ENCODE results near the gene GCAT.
A peak's percentile ranks its signal among the peaks of the same experiment; 100 is the strongest.

GCAT gene

GRCh38 chr22:37842015-37842793, 34.5 kb downstream of the GCAT start:
- no peak for ATAC-seq
- no peak overlapping the region for H3K4me3 Mint-ChIP-seq

GRCh38 chr22:37843741-37844089, 36.0 kb downstream of the GCAT start:
- Mint-ChIP-seq H3K36me3 (peaks cover 10% of the 10 kb centered on the region), H3K9me3 (peaks cover 2% of the 10 kb centered on the region), H3K4me3 (peak overlapping the region; percentile 79)

More at GRCh38 chr22:37842015-37842793, 34.5 kb downstream of the GCAT start:
- peaks cover 11% of the 10 kb centered on the region for H3K4me1 Mint-ChIP-seq
- no peak overlapping the region for H3K27ac Mint-ChIP-seq
- H3K27me3 Mint-ChIP-seq: no peaks in the 10 kb centered on the region
- no peaks in the 10 kb centered on the region for H3K9me3 Mint-ChIP-seq
- peaks cover 8% of the 10 kb centered on the region for H3K36me3 Mint-ChIP-seq

DNA sequence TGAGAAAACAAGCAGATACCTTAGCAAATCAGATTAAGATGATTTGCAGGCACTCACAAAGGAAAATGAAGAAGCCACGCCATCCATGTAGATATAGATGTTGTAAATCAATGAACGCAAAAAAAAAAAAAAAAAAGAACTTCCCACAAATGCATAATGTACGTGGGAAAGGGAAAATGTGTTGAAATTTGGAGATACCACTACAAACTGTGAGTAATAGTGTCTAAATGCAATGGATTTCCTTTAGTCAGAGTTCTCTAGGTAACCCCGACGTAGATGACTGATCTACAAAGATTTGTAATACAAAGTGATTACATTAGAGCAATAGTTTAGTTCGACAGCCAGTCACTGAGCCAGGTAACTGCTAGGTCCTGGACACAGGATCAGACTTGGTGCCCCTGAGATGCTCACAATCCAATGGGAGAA, 37.2 kb downstream of the GCAT start:
- Mint-ChIP-seq H3K4me1 (peaks cover 34% of the 10 kb centered on the region), H3K27me3 (no peaks in the 10 kb centered on the region), H3K36me3 (peaks cover 17% of the 10 kb centered on the region), H3K4me3 (peak overlapping the region; percentile 79), H3K27ac (peak overlapping the region; percentile 81), H3K9me3 (peaks cover 2% of the 10 kb centered on the region)
- ATAC-seq: no peak

More at GRCh38 chr22:37843741-37844089, 36.0 kb downstream of the GCAT start:
- H3K27me3 Mint-ChIP-seq: no peaks in the 10 kb centered on the region
- ATAC-seq: peak; percentile 73
- peaks cover 25% of the 10 kb centered on the region for H3K4me1 Mint-ChIP-seq
- peak overlapping the region; percentile 81 for H3K27ac Mint-ChIP-seq

- H3K4me1 Mint-ChIP-seq: peaks cover 36% of the 10 kb centered on the region
- no peak overlapping the region for H3K27ac Mint-ChIP-seq
- ATAC-seq: no peak
- no peak overlapping the region for H3K4me3 Mint-ChIP-seq
- H3K27me3 Mint-ChIP-seq: no peaks in the 10 kb centered on the region
- H3K36me3 Mint-ChIP-seq: peaks cover 24% of the 10 kb centered on the region
- peaks cover 2% of the 10 kb centered on the region for H3K9me3 Mint-ChIP-seq
These were observed 38.7 kb downstream of the GCAT start for GRCh38 chr22:37846433-37846832.

DNA sequence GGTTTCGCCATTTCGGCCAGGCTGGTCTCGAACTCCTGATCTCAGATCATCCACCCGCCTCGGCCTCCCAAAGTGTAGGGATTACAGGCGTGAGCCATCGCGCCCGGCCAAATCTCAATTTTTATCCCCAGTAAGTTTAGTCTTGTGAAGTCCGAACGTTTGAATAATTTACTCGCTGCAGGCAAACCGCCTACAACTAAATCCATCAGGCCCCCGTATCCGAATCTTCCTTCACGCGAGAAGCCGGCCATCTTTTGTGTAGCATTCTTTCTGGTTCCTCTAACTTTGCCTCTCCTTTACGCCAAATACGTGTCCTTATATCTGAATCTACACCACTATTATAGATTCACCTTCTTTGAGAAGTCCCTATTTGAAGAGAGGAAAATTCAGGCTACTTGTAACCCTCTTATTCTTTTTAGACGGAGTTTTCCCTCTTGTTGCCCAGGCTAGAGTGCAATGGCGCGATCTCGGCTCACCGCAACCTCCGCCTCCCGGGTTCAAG, 40.9 kb downstream of the GCAT start:
- Mint-ChIP-seq H3K4me3 (peak overlapping the region; percentile 99), H3K27me3 (no peaks in the 10 kb centered on the region), H3K36me3 (peaks cover 37% of the 10 kb centered on the region), H3K9me3 (peaks cover 2% of the 10 kb centered on the region), H3K27ac (peak overlapping the region; percentile 100), H3K4me1 (peaks cover 31% of the 10 kb centered on the region)
- no peak for ATAC-seq

DNA sequence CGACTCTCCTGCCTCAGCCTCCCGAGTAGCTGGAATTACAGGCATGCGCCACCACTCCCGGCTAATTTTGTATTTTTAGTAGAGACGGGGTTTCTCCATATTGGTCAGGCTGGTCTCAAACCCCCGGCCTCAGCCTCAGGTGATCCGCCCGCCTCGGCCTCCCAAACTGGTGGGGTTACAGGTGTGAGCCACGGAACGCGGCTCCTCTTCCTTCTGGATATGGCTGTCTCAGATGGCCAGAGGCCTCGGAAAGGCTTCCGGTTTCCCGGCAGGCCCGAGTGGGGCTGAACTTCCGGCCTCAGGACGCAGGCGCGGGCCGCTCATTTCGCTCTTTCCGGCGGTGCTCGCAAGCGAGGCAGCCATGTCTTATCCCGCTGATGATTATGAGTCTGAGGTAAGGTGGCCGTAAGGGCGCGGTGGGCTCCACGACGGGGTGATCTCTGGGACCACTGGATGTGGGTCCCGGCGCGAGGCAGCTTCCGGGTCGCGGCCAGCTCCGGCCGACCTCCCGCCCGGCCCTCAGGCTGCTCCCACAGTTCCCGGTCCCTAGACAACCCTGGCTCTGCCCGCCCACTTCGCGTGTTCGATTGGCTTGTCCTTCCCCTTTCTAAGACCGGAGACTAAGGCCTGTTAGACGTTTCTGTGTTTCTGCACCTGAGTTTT, 41.5 kb downstream of the GCAT start, which contains the start of gene EIF3L:
TSS of gene EIF3L (plus strand) at position 331 of the 663 bp plus-strand sequence. CDS start at position 362, 31 bp downstream.
- H3K27ac Mint-ChIP-seq: peak within 1 kb of the TSS; percentile 100
- ATAC-seq: peak; percentile 90
- H3K4me1 Mint-ChIP-seq: peaks cover 36% of the 10 kb centered on the region
- peaks cover 43% of the 10 kb centered on the region for H3K36me3 Mint-ChIP-seq
- H3K27me3 Mint-ChIP-seq: no peaks in the 10 kb centered on the region
- H3K9me3 Mint-ChIP-seq: peaks cover 2% of the 10 kb centered on the region
- H3K4me3 Mint-ChIP-seq: peak within 1 kb of the TSS; percentile 99

- peaks cover 49% of the 10 kb centered on the region for H3K4me1 Mint-ChIP-seq
These were observed 43.1 kb downstream of the GCAT start for GRCh38 chr22:37850801-37851200.

DNA sequence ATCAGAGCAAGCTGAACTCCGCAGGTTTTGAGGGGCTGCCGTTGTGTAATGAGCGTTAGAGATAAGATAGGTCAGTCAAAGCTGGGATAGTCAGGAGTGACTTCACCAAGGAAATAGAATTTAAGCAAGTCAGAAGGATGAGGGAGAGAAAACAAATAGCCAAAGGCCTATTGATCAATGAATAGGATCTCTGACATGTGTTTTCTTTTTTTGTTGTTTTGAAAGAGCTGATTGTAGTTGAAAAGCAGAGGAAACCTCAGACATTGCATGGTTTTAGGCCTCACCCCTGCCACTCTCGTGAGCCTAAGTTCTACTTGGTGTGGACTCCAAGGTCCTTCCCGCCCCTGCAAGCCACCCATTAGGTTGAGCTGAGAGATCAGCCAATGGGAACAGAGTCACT, 44.7 kb downstream of the GCAT start:
- Mint-ChIP-seq H3K27me3 (no peaks in the 10 kb centered on the region), H3K9me3 (peaks cover 2% of the 10 kb centered on the region), H3K4me3 (no peak overlapping the region), H3K4me1 (peaks cover 48% of the 10 kb centered on the region), H3K36me3 (peaks cover 68% of the 10 kb centered on the region), H3K27ac (no peak overlapping the region)
- no peak for ATAC-seq

More at GRCh38 chr22:37850801-37851200, 43.1 kb downstream of the GCAT start:
- no peak for ATAC-seq
- Mint-ChIP-seq H3K9me3 (peaks cover 2% of the 10 kb centered on the region), H3K36me3 (peaks cover 59% of the 10 kb centered on the region), H3K27me3 (no peaks in the 10 kb centered on the region), H3K4me3 (peak overlapping the region; percentile 99), H3K27ac (no peak overlapping the region)

DNA sequence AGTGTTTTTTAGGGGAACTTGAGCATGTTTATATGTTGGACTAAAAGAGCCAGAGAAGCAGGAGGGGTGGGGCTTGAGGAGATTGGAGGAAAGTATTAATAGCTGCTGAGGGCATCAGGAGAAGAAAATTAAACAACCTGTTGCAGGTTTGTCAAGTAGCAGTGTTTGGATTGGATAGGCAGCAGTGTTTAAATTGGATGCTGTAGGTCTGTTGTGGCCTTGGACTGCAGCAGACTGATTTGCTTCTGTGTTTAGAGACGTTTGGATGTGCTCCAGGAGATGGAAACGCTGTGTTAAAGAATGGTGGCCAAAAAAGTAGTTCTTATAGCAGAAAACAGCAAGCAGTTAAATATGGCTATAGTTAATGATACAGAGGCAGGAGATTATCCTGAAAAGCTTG, 47.2 kb downstream of the GCAT start:
- Mint-ChIP-seq H3K4me3 (no peak overlapping the region), H3K27me3 (no peaks in the 10 kb centered on the region), H3K9me3 (no peaks in the 10 kb centered on the region), H3K36me3 (peaks cover 63% of the 10 kb centered on the region), H3K27ac (no peak overlapping the region), H3K4me1 (peaks cover 26% of the 10 kb centered on the region)
- no peak for ATAC-seq

DNA sequence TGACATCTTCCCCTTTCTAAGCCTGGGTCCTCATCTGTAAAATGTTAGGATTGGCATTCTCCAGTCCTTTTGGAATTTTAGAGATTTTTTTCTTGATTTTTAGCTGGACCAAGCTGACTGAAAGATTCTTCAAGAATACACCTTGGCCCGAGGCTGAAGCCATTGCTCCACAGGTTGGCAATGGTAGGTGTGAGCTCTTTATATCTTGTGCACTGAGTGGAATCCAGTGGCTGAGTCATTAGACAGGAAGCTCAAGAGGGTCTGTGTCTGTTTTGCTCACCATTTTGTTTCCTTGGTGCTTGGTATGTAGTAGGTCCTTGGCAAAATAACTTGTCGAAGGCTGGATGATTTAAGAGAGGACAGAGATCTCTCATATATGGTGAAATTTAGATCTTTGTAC, 47.7 kb downstream of the GCAT start:
- Mint-ChIP-seq H3K9me3 (no peaks in the 10 kb centered on the region), H3K27me3 (no peaks in the 10 kb centered on the region), H3K4me1 (peaks cover 24% of the 10 kb centered on the region), H3K36me3 (peaks cover 69% of the 10 kb centered on the region), H3K4me3 (no peak overlapping the region), H3K27ac (no peak overlapping the region)
- no peak for ATAC-seq

DNA sequence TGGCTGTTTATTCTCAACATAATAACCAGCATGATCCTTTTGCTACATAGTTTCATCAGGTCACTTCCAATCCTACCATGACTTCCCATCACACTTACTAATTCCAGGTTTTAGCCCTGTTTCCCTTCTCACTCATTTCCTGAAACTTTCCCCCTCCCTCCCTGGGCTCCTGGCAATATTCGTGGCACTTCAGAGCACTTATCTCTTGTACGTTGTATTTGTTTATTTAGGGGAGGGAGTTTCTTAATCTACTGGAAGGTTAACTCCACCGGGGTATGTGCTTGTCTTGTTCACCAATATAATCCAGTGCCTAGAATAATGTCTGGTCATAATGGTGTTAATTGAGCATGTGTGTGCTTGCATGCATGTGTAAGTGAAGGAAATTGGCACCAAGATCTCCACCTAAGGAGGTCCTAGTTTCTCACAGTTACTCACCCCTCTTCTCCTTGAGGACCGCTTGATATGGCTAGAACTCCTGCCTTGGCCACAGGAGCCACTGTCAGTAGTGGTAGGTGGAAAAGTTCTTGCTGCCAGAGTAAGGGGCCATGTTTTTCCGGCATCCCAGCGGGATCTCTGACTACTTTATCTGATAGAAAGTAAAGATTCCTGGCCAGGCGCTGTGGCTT, 53.2 kb downstream of the GCAT start:
- H3K36me3 Mint-ChIP-seq: peaks cover 67% of the 10 kb centered on the region
- H3K27ac Mint-ChIP-seq: no peak overlapping the region
- H3K4me3 Mint-ChIP-seq: no peak overlapping the region

DNA sequence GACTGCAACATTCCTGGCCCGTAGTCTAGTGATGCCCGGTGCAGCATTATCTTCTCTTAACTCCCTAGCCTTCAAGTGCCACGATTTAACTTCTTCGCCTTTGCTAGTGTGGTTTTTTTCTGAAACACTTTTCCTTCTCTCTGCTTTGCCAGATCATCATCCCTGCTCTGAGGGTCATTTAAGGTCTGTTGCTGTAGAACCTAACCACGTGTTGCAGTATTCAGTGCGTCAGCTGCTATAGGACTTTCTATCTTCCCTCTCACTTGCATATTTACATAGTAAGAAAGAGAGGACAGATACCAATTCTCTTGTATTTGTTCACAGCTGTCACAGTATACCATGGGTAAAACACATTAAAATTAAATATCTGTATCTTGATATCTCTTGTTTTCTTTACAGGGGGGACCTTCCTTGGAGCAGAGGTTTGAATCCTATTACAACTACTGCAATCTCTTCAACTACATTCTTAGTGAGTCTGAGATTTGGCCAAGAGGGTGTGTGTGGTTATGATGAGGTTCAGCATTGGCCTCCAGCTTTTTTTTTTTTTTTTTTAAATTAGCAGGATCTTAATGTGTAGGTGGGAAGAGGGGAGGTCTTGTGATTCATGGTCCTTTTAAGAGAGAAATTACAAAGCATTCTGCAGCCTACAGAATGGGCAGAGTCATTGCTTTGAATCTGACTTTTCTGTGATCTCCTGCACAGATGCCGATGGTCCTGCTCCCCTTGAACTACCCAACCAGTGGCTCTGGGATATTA, 55.0 kb downstream of the GCAT start:
- Mint-ChIP-seq H3K9me3 (no peaks in the 10 kb centered on the region), H3K27ac (no peak overlapping the region), H3K4me1 (no peaks in the 10 kb centered on the region), H3K36me3 (peaks cover 55% of the 10 kb centered on the region), H3K27me3 (no peaks in the 10 kb centered on the region), H3K4me3 (no peak overlapping the region)
- ATAC-seq: no peak

More for the DNA sequence above, 53.2 kb downstream of the GCAT start:
- no peaks in the 10 kb centered on the region for H3K4me1 Mint-ChIP-seq
- no peak for ATAC-seq
- no peaks in the 10 kb centered on the region for H3K27me3 Mint-ChIP-seq
- H3K9me3 Mint-ChIP-seq: no peaks in the 10 kb centered on the region

DNA sequence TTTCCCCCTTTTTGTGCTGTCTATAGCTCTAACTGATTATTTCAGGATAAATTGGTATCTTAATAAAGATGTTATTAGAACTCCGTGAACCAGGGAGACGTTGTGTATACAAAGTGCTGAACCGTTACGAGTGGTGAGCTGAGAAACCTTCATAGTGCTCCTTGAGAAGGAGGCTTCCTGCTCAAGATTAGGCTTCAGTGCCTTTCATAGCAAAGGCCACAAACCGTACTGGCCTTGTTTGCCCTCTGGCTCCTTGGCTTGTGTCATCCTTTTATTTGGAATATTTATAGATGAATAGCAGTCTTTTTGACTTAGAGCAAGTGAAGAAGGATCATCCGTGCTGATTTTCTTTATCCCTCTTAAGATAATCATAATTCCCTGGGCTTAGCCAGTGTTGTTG, 57.8 kb downstream of the GCAT start:
- H3K4me1 Mint-ChIP-seq: no peaks in the 10 kb centered on the region
- H3K27me3 Mint-ChIP-seq: no peaks in the 10 kb centered on the region
- peaks cover 51% of the 10 kb centered on the region for H3K36me3 Mint-ChIP-seq
- ATAC-seq: no peak
- H3K9me3 Mint-ChIP-seq: no peaks in the 10 kb centered on the region
- no peak overlapping the region for H3K27ac Mint-ChIP-seq
- H3K4me3 Mint-ChIP-seq: no peak overlapping the region
